D721Med (cell line): Measurements from ENCODE around the gene ZFYVE9.

ENCODE experiments used
- DNase-seq: peaks from one replicate; pipeline ENCODE4 v3.0.0; 2011; ENCODE audit warnings: low spot score; ENCODE audit not compliant: insufficient read length
- FAIRE-seq: peaks from 2 replicates; lab custom pipeline; 2011; peaks lifted over from hg19 to GRCh38; lab: Jason Lieb, UNC
- TF ChIP-seq, protein P1 (sequence below): IDR thresholded peaks from 2 replicates; pipeline ENCODE4 v1.5.1; 2012; ENCODE audit warnings: mild to moderate bottlenecking, control low read depth; ENCODE audit not compliant: insufficient read depth; ENCODE audit errors: missing control alignments

The ZFYVE9 gene

GRCh38 chr1:52325786-52326185, 183.9 kb downstream of the ZFYVE9 start:
- FAIRE-seq (no peak), DNase-seq (no peak)
- TF ChIP-seq, protein P1, sequence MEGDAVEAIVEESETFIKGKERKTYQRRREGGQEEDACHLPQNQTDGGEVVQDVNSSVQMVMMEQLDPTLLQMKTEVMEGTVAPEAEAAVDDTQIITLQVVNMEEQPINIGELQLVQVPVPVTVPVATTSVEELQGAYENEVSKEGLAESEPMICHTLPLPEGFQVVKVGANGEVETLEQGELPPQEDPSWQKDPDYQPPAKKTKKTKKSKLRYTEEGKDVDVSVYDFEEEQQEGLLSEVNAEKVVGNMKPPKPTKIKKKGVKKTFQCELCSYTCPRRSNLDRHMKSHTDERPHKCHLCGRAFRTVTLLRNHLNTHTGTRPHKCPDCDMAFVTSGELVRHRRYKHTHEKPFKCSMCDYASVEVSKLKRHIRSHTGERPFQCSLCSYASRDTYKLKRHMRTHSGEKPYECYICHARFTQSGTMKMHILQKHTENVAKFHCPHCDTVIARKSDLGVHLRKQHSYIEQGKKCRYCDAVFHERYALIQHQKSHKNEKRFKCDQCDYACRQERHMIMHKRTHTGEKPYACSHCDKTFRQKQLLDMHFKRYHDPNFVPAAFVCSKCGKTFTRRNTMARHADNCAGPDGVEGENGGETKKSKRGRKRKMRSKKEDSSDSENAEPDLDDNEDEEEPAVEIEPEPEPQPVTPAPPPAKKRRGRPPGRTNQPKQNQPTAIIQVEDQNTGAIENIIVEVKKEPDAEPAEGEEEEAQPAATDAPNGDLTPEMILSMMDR: no peak

GRCh38 chr1:52328615-52329014, 186.7 kb downstream of the ZFYVE9 start:
- TF ChIP-seq, protein P1: no peak
- no peak for DNase-seq
- no peak for FAIRE-seq

GRCh38 chr1:52332411-52332810, 190.5 kb downstream of the ZFYVE9 start:
- no peak for DNase-seq
- no peak for FAIRE-seq
- TF ChIP-seq, protein P1: no peak

DNA sequence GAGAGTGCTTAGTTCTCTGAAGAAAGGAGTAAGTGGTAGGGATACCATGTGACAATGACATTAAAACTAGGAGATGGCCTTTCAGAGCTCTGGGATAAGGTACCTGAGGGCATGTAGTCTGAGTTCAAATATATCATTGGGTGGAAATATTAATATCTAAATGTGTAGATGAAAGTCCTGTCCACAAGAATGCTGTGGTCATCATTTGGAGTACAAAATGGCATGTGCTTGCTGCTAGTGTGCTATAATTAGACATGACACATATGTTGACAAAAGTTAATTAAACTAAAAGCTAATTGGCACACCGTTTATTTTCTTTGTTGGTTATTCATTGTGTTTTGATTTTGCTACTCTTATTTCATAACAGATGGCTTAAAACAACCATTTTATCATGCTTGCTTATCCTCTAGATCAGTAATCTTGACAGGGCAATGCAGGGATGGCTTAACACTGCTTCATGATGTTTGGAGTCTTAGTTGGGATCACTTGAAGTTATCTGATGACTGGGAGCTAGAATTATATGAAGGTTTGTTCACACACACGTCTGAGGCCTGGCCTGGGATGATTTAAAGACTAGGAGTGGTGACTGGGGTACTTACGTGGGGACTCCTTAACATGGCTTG, 193.1 kb downstream of the ZFYVE9 start:
- FAIRE-seq (peak; percentile 69), DNase-seq (no peak)
- TF ChIP-seq, protein P1: no peak

GRCh38 chr1:52337439-52337838, 195.6 kb downstream of the ZFYVE9 start:
- FAIRE-seq (no peak), DNase-seq (no peak)
- TF ChIP-seq, protein P1: no peak

GRCh38 chr1:52341655-52342260, 199.9 kb downstream of the ZFYVE9 start:
- no peak for FAIRE-seq
- TF ChIP-seq, protein P1: no peak
- DNase-seq: no peak

GRCh38 chr1:52343979-52344378, 202.1 kb downstream of the ZFYVE9 start:
- no peak for FAIRE-seq
- TF ChIP-seq, protein P1: no peak
- no peak for DNase-seq
